Nephron (organoid): Measurements from ENCODE around the gene RBM45.

ENCODE experiments used
- H3K27ac Mint-ChIP-seq, 3 experiments: 2 replicates each; pipeline ENCODE4 v1.8.0; 2020; ENCODE audit warnings: mixed read lengths in 3 of 3, mild to moderate bottlenecking in 2 of 3, moderate library complexity in 1 of 3
- H3K27me3 Mint-ChIP-seq: 2 replicates; pipeline ENCODE4 v1.8.0; 2021; ENCODE audit warnings: low read depth, mild to moderate bottlenecking, moderate library complexity, mixed read lengths
- H3K36me3 Mint-ChIP-seq: 2 replicates; pipeline ENCODE4 v1.8.0; 2020; ENCODE audit warnings: low read depth, mixed read lengths
- H3K4me1 Mint-ChIP-seq: 2 replicates; pipeline ENCODE4 v1.8.0; 2020; ENCODE audit warnings: mixed read lengths
- H3K4me3 Mint-ChIP-seq, 3 experiments: 2 replicates each; pipeline ENCODE4 v1.8.0; 2020; ENCODE audit warnings: mild to moderate bottlenecking in 3 of 3, mixed read lengths in 3 of 3, moderate library complexity in 2 of 3
- H3K9me3 Mint-ChIP-seq: 2 replicates; pipeline ENCODE4 v1.8.0; 2020; ENCODE audit warnings: mixed read lengths
- TF ChIP-seq, protein P1 (sequence below), 3 experiments: fragments of 200-600 bp; sonication (generic); IDR thresholded peaks; one replicate each; pipeline ENCODE4 v1.5.0; 2021; ENCODE audit warnings: antibody characterized with exemption in 3 of 3; ENCODE audit not compliant: unreplicated experiment in 3 of 3

RBM45 gene

DNA sequence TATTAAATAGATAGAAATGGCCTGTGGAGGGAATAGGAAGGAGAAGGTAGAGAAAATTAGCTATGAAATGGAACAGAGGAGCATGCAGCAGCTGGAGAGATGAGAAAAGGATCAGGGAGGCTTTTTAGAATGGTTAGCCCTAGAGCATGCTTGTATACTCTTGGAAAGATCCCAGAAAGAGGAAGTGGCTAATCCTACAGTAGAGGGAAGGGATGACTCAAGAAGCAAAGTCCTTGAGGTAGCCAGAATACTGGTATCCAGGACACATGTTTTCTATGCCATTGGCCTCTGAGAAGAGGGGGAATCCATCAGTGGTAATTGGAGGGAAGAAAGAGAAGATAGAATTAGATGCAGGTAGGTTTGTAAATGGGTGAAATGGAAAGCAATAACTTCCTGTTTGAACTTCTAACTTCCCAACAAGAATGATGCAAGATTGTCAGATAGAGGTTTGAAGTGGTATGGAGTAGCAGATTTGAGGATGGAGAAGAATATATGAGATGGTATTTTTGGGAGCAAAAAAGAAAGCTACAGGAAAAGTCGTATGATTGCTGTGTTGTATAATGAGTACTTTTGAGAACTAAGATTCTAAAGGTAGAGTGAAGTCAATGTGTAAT, 64.9 kb downstream of the RBM45 start:
- TF ChIP-seq, protein P1, sequence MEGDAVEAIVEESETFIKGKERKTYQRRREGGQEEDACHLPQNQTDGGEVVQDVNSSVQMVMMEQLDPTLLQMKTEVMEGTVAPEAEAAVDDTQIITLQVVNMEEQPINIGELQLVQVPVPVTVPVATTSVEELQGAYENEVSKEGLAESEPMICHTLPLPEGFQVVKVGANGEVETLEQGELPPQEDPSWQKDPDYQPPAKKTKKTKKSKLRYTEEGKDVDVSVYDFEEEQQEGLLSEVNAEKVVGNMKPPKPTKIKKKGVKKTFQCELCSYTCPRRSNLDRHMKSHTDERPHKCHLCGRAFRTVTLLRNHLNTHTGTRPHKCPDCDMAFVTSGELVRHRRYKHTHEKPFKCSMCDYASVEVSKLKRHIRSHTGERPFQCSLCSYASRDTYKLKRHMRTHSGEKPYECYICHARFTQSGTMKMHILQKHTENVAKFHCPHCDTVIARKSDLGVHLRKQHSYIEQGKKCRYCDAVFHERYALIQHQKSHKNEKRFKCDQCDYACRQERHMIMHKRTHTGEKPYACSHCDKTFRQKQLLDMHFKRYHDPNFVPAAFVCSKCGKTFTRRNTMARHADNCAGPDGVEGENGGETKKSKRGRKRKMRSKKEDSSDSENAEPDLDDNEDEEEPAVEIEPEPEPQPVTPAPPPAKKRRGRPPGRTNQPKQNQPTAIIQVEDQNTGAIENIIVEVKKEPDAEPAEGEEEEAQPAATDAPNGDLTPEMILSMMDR (IDR thresholded peaks at IDR 0.05; ENCODE audit: unreplicated experiment in 3 of 3): no peak
- H3K9me3 Mint-ChIP-seq: peaks cover 6% of the 10 kb centered on the region
- no peaks in the 10 kb centered on the region for H3K27me3 Mint-ChIP-seq
- no peak overlapping the region for H3K4me3 Mint-ChIP-seq
- H3K36me3 Mint-ChIP-seq: no peaks in the 10 kb centered on the region
- H3K4me1 Mint-ChIP-seq: no peaks in the 10 kb centered on the region
- no peak overlapping the region for H3K27ac Mint-ChIP-seq
